ENCODE measurements around the gene NPTX1. TPM values are rescaled to one million over a fixed set of nuclear protein-coding genes. Genes with fewer than 3 reads are reported as not detected.

The NPTX1 gene, protein sequence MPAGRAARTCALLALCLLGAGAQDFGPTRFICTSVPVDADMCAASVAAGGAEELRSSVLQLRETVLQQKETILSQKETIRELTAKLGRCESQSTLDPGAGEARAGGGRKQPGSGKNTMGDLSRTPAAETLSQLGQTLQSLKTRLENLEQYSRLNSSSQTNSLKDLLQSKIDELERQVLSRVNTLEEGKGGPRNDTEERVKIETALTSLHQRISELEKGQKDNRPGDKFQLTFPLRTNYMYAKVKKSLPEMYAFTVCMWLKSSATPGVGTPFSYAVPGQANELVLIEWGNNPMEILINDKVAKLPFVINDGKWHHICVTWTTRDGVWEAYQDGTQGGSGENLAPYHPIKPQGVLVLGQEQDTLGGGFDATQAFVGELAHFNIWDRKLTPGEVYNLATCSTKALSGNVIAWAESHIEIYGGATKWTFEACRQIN
- 1 to 10 TPM in 4 of 8 experiments, under 1 TPM in 4; 0.61 to 2.9 (median 0.96) TPM for total RNA-seq

DNA sequence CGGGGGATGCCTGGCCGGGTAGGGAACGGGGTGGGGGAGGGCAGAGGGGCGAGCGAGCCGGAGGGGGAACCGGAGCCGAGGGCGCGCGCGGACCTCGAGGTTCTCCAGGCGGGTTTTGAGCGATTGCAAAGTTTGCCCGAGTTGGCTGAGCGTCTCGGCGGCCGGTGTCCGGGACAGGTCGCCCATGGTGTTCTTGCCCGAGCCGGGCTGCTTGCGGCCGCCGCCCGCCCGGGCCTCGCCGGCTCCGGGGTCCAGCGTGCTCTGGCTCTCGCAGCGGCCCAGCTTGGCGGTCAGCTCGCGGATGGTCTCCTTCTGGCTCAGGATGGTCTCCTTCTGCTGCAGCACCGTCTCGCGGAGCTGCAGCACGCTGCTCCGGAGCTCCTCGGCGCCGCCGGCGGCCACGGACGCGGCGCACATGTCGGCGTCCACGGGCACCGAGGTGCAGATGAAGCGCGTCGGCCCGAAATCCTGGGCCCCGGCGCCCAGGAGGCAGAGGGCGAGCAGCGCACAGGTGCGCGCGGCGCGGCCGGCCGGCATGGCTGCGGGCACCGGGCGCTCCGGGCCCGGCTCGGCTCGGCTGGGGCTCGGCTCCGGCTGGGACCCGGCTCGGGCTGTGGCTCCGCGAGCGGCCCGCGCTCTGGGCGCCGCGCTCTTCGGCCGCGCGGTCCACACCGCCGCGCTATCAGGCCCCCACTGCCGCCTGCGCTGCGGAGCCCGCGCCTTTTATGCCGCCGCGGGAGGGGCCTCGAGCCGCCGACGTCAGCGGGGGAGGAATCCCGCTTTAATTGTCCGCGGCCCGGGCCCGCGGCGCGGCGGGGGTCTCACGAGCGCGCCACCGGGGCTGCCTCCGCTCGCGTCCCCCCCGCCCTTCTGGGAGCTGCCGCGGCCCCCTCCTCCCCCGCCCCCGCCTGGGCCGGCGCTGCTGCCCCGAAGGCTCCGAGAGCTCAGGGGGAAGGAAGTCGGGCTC is at the start of gene NPTX1:
Gene NPTX1 (minus strand): TSS at position 698 of the 967 bp plus-strand sequence. CDS start 161 bp downstream, at position 537.
- in situ Hi-C loops (cut with MboI; ENCODE audit: low pct_unique_long_range_greater_than_20kb in 2 of 9, low sequenced_read_pairs in 9 of 9, unreplicated experiment in 9 of 9) = no loop called here
- peaks cover 18 to 26% of the 10 kb centered on the region in 2 donors for H3K4me1 ChIP-seq (replicated peaks in 1 of 2)
- ATAC-seq (replicated peaks in 6 of 8) = peak; percentile 11 to 49 (median 31)
- no peak within 1 kb of the TSS for H3K27ac ChIP-seq
- 1% methylated on average over 15 of the region's 136 CpGs; no CpG with 5 or more reads in 9 of the 10 experiments for whole genome bisulfite sequencing, 10 experiments
- peak within 1 kb of the TSS; percentile 29 to 43 (median 35) for H3K4me3 ChIP-seq

DNA sequence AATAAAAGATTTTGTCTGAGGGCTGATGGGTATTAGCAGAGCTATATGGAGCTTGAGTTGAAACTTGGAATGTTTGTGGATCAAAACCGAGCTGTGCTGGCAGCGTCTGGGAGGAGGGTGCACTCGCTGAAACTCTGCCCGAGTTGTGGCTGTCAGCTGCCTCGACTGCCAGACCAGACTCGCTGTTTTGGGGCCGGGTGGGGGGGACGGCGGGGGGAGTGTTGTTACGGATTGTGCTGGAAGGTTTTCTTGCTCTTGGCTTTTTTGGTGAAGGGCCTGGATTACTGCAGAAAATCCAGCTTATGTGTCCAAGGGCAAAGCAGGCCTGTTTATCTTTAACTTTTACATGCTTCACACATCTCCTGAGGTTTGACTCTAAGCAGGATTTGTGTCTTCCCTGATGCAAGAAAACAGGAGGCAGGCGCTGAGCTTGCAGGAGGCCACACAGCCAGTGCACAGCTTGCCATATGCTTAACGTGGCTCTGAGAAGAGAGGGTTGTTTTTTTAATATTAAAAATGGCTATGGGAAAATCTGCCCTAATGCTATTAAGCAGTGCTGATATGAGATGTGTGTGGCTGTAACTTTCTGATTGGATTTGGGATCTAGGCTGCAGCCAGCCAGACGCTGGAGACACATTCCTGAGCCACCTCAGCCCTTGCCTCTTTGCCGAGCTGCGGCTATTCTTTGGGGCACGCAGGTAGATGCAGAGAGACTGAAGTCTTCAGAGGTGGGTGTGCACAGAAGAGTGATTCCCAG is 47.7 kb upstream of the NPTX1 start:
- 0 to 82% (median 74%) methylated on average over 2 to 10 of the region's 16 CpGs; no CpG with 5 or more reads in 4 of the 10 experiments for WGBS, 10 experiments

DNA sequence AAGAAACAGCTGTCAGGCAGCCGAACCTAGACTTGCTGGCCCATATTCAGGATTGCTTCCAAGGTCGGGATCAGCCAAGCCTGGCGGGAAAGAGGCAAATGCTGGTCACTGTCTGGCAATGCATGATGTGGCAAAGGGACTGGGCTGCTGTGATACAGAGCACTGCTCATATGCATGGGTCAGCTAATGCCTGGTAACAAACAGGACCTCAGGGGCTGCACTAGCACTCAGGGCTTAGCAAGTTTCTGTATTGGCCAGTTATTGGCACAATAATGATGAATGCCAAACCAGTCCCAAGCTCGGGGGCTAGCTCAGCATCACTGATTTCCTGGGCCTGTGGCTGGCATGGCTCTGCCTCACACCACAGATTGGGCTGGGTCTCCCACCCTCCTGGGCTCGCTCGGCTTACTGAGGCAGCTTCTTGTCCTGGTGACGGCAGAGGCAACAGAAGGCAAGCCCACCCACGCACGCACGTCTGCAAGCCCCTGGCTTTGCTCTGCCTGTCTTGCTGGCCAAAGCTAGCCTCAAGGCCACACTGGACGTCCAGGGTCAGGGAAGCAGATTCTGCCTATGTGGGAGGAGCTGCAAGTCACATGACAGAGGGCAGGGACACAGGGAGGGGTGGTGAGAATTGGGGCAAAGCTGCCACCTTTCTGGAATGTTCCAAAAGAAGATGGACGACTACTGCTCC is 46.8 kb upstream of the NPTX1 start:
- no peak for ATAC-seq (replicated peaks in 6 of 8)
- 14 to 100% (median 100%) methylated on average over 1 to 2 of the region's 12 CpGs; no CpG with 5 or more reads in 5 of the 10 experiments for WGBS, 10 experiments
- Histone ChIP-seq H3K27ac (no peak overlapping the region), H3K4me1 (replicated peaks in 1 of 2) (peaks cover 0 to 3% of the 10 kb centered on the region in 2 donors), H3K4me3 (no peak overlapping the region)
- in situ Hi-C loops (cut with MboI; ENCODE audit: low pct_unique_long_range_greater_than_20kb in 2 of 9, low sequenced_read_pairs in 9 of 9, unreplicated experiment in 9 of 9) = no loop called here

More for the DNA sequence above, 47.7 kb upstream of the NPTX1 start:
- Histone ChIP-seq H3K4me3 (no peak overlapping the region), H3K4me1 (replicated peaks in 1 of 2) (peaks cover 3 to 11% of the 10 kb centered on the region in 2 donors), H3K27ac (no peak overlapping the region)
- no peak for ATAC-seq (replicated peaks in 6 of 8)
- in situ Hi-C loops (cut with MboI; ENCODE audit: low pct_unique_long_range_greater_than_20kb in 2 of 9, low sequenced_read_pairs in 9 of 9, unreplicated experiment in 9 of 9) = no loop called here

DNA sequence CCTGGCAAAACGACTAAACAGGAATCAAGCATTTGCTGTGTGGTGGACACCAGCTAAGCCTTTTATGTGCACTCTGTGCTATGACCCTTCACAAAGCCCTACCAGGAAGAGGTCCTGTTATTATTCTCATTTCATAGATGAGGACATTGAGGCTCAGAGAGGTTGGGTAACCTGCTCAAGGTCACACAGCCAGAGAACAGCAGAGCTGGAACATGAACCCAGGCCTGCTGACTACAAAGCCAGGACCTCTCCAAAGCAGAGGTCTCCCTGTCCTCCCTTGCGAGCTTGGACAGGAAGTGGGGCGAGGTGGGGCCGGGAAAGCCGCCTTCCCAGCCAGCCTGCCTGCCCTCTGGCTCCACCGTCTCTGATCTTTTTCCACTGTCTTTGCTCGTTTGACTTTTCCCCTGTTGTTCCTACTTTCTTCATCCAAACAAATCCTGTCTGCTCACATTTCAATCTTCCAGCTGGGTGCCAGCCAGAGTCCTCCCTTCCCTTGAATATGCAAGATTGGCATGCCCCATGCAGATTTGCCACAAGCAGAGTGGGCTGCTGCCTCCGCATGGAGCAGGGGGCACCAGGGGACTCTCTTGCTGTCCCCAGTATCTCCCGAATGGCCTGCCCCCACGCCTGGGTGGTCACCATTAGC is 44.5 kb upstream of the NPTX1 start:
- Histone ChIP-seq H3K27ac (no peak overlapping the region), H3K4me1 (replicated peaks in 1 of 2) (peaks cover 0 to 3% of the 10 kb centered on the region in 2 donors), H3K4me3 (no peak overlapping the region)
- in situ Hi-C loops (cut with MboI; ENCODE audit: low pct_unique_long_range_greater_than_20kb in 2 of 9, low sequenced_read_pairs in 9 of 9, unreplicated experiment in 9 of 9) = no loop called here
- ATAC-seq (replicated peaks in 6 of 8) = no peak
- WGBS, 10 experiments = 0 to 60% (median 40%) methylated on average over 1 to 6 of the region's 10 CpGs; no CpG with 5 or more reads in 4 of the 10 experiments

DNA sequence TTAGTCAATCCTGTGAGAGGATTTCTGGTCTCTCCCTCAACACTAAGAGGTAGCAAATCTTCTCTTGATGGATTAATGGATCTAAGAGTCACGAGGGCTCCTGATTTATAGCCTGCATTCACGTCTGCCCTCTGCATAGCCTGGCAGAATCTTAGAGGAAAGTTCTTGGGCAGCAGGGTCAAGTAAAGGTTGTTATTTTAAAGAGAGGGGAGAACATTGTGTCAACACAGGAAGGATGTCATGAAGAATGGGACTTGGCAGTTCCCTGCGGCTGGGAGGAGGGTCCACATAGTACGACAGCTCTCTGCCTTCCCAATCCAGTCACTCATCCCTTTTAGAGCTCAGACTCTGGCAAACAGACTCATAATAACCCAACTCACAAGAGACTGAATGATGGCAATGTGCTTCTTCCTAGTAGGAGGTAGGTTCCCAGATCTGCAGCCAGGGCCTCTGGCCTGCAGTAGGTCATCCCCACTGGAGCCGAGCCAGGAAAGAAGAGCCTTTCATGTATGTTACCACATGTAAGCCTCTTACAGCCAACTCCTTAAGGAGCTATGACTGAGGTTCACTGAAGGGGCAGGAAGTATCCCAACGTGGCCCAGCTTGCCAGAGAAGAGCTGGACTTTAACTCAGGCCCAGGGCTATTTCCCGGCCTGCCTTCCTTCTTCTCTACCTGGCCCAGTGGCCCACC is 42.8 kb upstream of the NPTX1 start:
- WGBS, 10 experiments = 0 to 48% (median 20%) methylated on average over 1 to 5 of the region's 7 CpGs; no CpG with 5 or more reads in 1 of the 10 experiments
- H3K4me3 ChIP-seq = no peak overlapping the region
- peak in 4 of 8 experiments; percentile 19 to 67 (median 29) for ATAC-seq (replicated peaks in 6 of 8)
- peaks cover 0 to under 1% of the 10 kb centered on the region in 2 donors for H3K4me1 ChIP-seq (replicated peaks in 1 of 2)
- in situ Hi-C loops (cut with MboI; ENCODE audit: low pct_unique_long_range_greater_than_20kb in 2 of 9, low sequenced_read_pairs in 9 of 9, unreplicated experiment in 9 of 9) = no loop called here
- peak overlapping the region in 1 of 2 donors; percentile 19 for H3K27ac ChIP-seq

DNA sequence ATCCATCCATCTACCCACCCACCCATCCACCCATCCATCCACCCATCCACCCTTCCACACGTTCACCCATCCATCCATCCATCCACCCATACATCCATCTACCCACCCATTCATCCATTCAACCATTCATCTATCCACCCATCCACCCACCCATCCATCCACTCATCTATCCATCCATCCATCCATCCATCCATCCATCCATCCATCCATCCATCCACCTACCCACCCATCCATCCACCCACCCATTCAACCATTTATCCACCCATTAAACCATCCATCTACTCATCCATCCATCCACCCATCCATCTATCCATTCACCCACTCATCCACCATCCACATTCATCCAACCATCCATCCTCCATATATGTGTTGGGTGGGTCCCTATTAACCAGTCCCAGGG is 42.0 kb upstream of the NPTX1 start:
- no peak for ATAC-seq (replicated peaks in 6 of 8)
- no CpG with 5 or more reads among the region's 1 CpG for WGBS, 10 experiments
- no peak overlapping the region for H3K4me3 ChIP-seq
- in situ Hi-C loops (cut with MboI; ENCODE audit: low pct_unique_long_range_greater_than_20kb in 2 of 9, low sequenced_read_pairs in 9 of 9, unreplicated experiment in 9 of 9) = no loop called here
- H3K4me1 ChIP-seq (replicated peaks in 1 of 2) = no peaks in the 10 kb centered on the region
- H3K27ac ChIP-seq = no peak overlapping the region

DNA sequence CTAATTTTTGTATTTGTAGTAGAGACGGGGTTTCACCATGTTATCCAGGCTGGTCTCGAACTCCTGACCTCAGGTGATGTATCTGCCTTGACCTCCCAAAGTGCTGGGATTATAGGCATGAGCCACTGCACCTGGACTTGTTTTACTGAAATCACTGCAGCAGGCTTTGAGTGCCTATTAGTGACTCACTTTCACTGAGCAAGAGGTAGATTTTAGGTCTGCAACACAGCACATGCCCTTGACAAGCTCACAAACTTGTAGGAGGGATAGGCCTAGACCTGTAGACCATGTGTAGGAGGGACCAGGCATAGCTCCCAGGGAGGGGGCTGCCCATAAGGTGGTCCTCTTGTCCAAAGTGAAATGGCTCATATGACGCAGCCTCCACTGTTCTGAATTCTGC is 41.2 kb upstream of the NPTX1 start:
- H3K27ac ChIP-seq = no peak overlapping the region
- in situ Hi-C loops (cut with MboI; ENCODE audit: low pct_unique_long_range_greater_than_20kb in 2 of 9, low sequenced_read_pairs in 9 of 9, unreplicated experiment in 9 of 9) = no loop called here
- WGBS, 10 experiments = 83 to 100% (median 93%) methylated on average over 1 to 2 of the region's 3 CpGs; no CpG with 5 or more reads in 5 of the 10 experiments

DNA sequence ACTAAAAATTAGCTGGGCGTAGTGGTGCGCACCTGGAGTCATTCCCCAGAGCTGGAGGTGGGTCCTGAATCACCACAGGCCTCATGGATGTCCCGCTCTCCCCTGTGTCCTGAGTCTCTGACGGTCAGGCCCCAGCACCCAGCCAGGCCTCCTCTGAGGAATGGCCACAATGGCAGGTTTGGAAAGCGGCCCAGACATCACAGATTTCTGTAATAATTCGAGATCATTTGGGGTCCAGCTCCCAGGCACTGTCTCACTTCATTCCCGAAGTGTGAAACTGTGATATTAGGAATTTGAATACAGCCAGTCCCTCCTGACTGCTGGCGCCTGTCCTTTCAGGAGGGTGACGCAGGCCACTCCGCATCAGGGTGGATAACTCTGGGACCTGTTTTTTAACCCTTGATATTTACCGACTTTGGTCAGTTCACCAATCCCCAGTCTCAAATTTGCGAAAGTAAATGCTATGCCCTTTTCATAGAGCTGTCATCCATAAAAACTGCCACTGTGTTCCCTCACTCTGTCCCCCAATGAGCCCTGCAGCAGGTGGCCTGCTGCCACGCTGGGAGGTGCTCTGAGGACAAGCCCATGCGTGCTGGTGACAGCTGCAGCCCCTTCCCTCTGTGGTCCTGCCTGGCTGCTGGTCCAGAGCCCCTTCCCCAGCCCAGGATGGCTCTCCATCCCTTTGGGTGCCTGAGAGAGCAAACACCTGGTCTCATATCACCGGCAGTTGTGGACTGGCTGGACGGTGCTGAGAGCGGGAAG is 39.9 kb upstream of the NPTX1 start:
- no peak for ATAC-seq (replicated peaks in 6 of 8)
- in situ Hi-C loops (cut with MboI; ENCODE audit: low pct_unique_long_range_greater_than_20kb in 2 of 9, low sequenced_read_pairs in 9 of 9, unreplicated experiment in 9 of 9) = no loop called here
- 10 to 100% (median 71%) methylated on average over 1 to 8 of the region's 17 CpGs; no CpG with 5 or more reads in 1 of the 10 experiments for WGBS, 10 experiments
- no peak overlapping the region for H3K4me3 ChIP-seq
- H3K27ac ChIP-seq = no peak overlapping the region
- no peaks in the 10 kb centered on the region for H3K4me1 ChIP-seq (replicated peaks in 1 of 2)

More for the DNA sequence above, 41.2 kb upstream of the NPTX1 start:
- Histone ChIP-seq H3K4me1 (replicated peaks in 1 of 2) (no peaks in the 10 kb centered on the region), H3K4me3 (no peak overlapping the region)
- no peak for ATAC-seq (replicated peaks in 6 of 8)

DNA sequence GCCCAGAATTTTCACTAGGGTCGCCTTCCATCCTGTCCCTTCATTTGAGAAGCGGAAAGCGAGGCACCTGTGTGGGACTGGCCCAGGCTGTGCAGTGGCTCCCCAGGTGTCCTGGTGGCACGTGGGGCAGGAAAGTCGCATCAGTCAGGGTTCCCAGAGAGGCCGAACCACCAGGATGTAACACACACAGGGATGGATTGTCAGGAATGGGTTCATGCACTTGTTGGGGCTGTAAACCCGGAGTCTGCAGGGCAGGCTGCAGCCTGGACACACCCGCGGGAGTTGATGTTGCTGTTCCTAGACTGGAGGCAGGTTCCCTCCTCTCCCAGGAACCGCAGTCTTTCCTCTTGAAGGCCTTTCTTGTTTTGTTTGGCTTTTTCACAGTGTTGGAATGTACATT is 37.5 kb upstream of the NPTX1 start:
- in situ Hi-C loops (cut with MboI; ENCODE audit: low pct_unique_long_range_greater_than_20kb in 2 of 9, low sequenced_read_pairs in 9 of 9, unreplicated experiment in 9 of 9) = no loop called here
- peak in 1 of 8 experiments; percentile 38 for ATAC-seq (replicated peaks in 6 of 8)
- H3K27ac ChIP-seq = no peak overlapping the region
- WGBS, 10 experiments = 0 to 74% (median 53%) methylated on average over 1 to 6 of the region's 10 CpGs; no CpG with 5 or more reads in 2 of the 10 experiments
- no peak overlapping the region for H3K4me3 ChIP-seq
- H3K4me1 ChIP-seq (replicated peaks in 1 of 2) = no peaks in the 10 kb centered on the region

DNA sequence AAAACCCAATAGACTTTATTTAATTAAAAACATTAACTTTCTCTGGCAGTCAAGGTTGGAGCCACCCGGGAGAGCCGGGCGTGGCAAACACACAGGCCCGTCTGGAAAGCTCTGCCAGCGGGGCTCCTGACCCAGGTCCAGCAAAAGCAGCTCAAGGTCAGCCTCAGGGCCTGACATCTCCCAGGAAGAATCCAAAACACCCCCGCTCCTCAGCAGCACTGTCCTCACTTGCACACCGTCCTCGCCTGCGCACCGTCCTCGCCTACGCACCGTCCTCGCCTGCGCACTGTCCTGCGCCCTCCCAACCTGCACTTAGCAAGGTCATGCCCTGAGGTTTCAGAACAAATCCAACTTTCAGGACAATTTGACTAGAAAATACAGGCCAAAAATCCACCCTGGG is 36.8 kb upstream of the NPTX1 start:
- Histone ChIP-seq H3K27ac (no peak overlapping the region), H3K4me1 (replicated peaks in 1 of 2) (no peaks in the 10 kb centered on the region), H3K4me3 (no peak overlapping the region)
- ATAC-seq (replicated peaks in 6 of 8) = no peak
- in situ Hi-C loops (cut with MboI; ENCODE audit: low pct_unique_long_range_greater_than_20kb in 2 of 9, low sequenced_read_pairs in 9 of 9, unreplicated experiment in 9 of 9) = no loop called here
- 49 to 100% (median 84%) methylated on average over 1 to 12 of the region's 16 CpGs; no CpG with 5 or more reads in 6 of the 10 experiments for WGBS, 10 experiments
